Endothelial cell (in vitro differentiated cells): ENCODE results near the gene COPRS. TPM values are rescaled to one million over a fixed set of nuclear protein-coding genes. Genes with fewer than 3 reads are reported as not detected.

Source experiments
- DNase-seq: peaks from one replicate; pipeline ENCODE4 v3.0.0; 2021; ENCODE audit warnings: low spot score
- H3K27ac Mint-ChIP-seq: one replicate; pipeline ENCODE4 v1.8.0; 2021; ENCODE audit warnings: mixed read lengths, inconsistent platforms; ENCODE audit not compliant: unreplicated experiment
- H3K27me3 Mint-ChIP-seq: one replicate; pipeline ENCODE4 v1.8.0; 2021; ENCODE audit warnings: mild to moderate bottlenecking, moderate library complexity, mixed read lengths, inconsistent platforms; ENCODE audit not compliant: unreplicated experiment
- H3K36me3 Mint-ChIP-seq: one replicate; pipeline ENCODE4 v1.8.0; 2021; ENCODE audit warnings: mild to moderate bottlenecking, low read depth, mixed read lengths, inconsistent platforms; ENCODE audit not compliant: unreplicated experiment
- H3K4me1 Mint-ChIP-seq: one replicate; pipeline ENCODE4 v1.8.0; 2021; ENCODE audit warnings: mild to moderate bottlenecking, mixed read lengths, inconsistent platforms; ENCODE audit not compliant: unreplicated experiment
- H3K4me3 Mint-ChIP-seq: one replicate; pipeline ENCODE4 v1.8.0; 2021; ENCODE audit warnings: mild to moderate bottlenecking, mixed read lengths, inconsistent platforms; ENCODE audit not compliant: unreplicated experiment
- H3K9me3 Mint-ChIP-seq: one replicate; pipeline ENCODE4 v1.8.0; 2021; ENCODE audit warnings: mixed read lengths, inconsistent platforms; ENCODE audit not compliant: unreplicated experiment
- CTCF ChIP-seq: fragments of 200-600 bp; sonication (generic); IDR thresholded peaks from one replicate; pipeline ENCODE4 v1.5.0; 2021; ENCODE audit warnings: antibody characterized with exemption; ENCODE audit not compliant: unreplicated experiment
- long read RNA-seq: library from polyadenylated mRNA; unstranded; transcript quantifications from one replicate; pipeline ENCODE4 v2.0.0, GENCODE V29; 2020; ENCODE audit not compliant: unreplicated experiment
- total RNA-seq: library from RNA; stranded (reverse); fragmentation: NEBNext Ultra II Directional; extraction: Animal tissue kit (Norgen Biotek cat#: 25700); gene quantifications from one replicate; pipeline ENCODE4 v1.2.1, GENCODE V29; 2021; ENCODE audit not compliant: unreplicated experiment

COPRS gene, protein sequence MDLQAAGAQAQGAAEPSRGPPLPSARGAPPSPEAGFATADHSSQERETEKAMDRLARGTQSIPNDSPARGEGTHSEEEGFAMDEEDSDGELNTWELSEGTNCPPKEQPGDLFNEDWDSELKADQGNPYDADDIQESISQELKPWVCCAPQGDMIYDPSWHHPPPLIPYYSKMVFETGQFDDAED
- 22.9 TPM for total RNA-seq
- long read RNA-seq, partial matches to known transcripts, result 0 of 4 reads
- long read RNA-seq, other reads (novel, unspliced or antisense), result 0 of 4 reads

GRCh38 chr17:31858642-31859486 lies at the start of gene COPRS:
TSS of gene COPRS (minus strand) at chr17:31859244. CDS start at chr17:31859199, 45 bp downstream.
- H3K4me1 Mint-ChIP-seq, result peaks cover 10% of the 10 kb centered on the region
- no peak for TF ChIP-seq CTCF
- peak within 1 kb of the TSS; percentile 87 for H3K4me3 Mint-ChIP-seq
- H3K27me3 Mint-ChIP-seq, result peaks cover 5% of the 10 kb centered on the region
- H3K9me3 Mint-ChIP-seq, result no peaks in the 10 kb centered on the region
- peak; percentile 89 for DNase-seq
- no peak within 1 kb of the TSS for H3K27ac Mint-ChIP-seq
- peaks cover 9% of the 10 kb centered on the region for H3K36me3 Mint-ChIP-seq

GRCh38 chr17:31908386-31908785 lies 49.3 kb upstream of the COPRS start:
- Mint-ChIP-seq H3K36me3 (no peaks in the 10 kb centered on the region), H3K27me3 (peaks cover 4% of the 10 kb centered on the region), H3K4me3 (no peak overlapping the region), H3K9me3 (no peaks in the 10 kb centered on the region), H3K27ac (no peak overlapping the region), H3K4me1 (no peaks in the 10 kb centered on the region)
- no peak for TF ChIP-seq CTCF
- DNase-seq, result no peak

- no peak for DNase-seq
These were observed 48.4 kb upstream of the COPRS start for GRCh38 chr17:31907342-31907962.

DNA sequence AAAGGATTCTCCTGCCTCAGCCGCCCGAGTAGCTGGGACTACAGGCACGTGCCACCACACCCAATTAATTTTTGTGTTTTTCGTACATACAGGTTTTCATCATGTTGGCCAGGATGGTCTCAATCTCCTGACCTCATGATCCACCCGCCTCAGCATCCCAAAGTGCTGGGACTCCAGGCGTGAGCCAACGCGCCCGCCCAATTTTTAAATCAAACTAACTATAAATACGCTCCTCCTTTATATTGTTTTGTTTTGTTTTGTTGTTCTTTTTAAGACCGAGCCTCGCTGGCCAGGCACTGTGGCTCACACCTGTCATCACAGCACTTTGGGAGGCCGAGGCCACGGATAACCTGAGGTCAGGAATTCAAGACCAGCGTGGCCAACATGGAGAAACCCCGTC lies 44.4 kb upstream of the COPRS start:
- no peaks in the 10 kb centered on the region for H3K36me3 Mint-ChIP-seq
- no peak for TF ChIP-seq CTCF
- H3K4me1 Mint-ChIP-seq, result no peaks in the 10 kb centered on the region
- DNase-seq, result no peak
- no peaks in the 10 kb centered on the region for H3K27me3 Mint-ChIP-seq
- no peak overlapping the region for H3K4me3 Mint-ChIP-seq
- no peak overlapping the region for H3K27ac Mint-ChIP-seq
- H3K9me3 Mint-ChIP-seq, result no peaks in the 10 kb centered on the region

More at GRCh38 chr17:31907342-31907962, 48.4 kb upstream of the COPRS start:
- no peaks in the 10 kb centered on the region for H3K4me1 Mint-ChIP-seq
- no peaks in the 10 kb centered on the region for H3K9me3 Mint-ChIP-seq
- no peak overlapping the region for H3K4me3 Mint-ChIP-seq
- no peak for TF ChIP-seq CTCF
- no peaks in the 10 kb centered on the region for H3K36me3 Mint-ChIP-seq
- no peak overlapping the region for H3K27ac Mint-ChIP-seq
- peaks cover 4% of the 10 kb centered on the region for H3K27me3 Mint-ChIP-seq
